Measurements from ENCODE around the gene APOBEC3C. TPM values are rescaled to one million over a fixed set of nuclear protein-coding genes. Genes with fewer than 3 reads are reported as not detected.

The APOBEC3C gene
- total RNA-seq, 2 experiments from 2014 or later, result 13.9 to 14.8 TPM

DNA sequence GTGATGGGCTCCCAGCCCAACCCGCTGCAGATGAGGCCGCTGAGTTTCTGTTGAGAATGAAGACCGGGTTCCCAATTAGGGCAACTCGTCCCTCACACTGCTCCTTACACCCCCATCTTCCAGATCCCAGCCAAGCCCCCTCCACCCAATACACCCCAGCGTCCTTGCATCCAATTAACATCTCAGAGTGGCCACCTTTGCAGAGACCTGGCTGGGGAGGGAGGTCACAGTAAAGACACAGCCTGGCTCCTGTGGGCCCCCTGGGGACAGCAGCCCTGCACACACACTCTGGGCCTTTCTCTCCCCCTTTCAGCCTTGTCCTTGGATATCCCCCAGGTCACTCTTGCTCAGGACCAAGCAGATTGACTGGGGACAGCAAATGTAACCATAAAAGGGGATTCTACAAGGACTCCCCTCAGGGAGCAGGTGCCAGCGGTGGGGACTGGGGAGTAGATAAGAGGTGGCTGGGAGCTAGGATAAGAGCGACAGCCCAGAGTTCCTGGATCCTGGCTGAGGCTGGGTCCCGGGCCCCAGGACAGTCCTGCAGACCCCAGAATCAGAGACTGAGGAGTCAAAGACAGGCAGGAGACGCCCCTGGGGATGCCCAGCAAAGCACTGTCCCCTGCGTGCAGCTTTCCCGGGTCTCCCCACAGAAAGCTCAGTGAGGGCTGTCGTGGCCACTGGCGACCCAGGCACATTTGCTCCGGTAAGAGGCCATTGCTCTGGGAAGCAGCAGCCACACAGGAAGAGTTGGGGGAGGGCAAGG, 48.3 kb upstream of the APOBEC3C start:
- H3K27ac Mint-ChIP-seq, result no peak overlapping the region
- ChIA-PET POLR2A (no interaction called here), CTCF (no interaction called here)
- ATAC-seq (ENCODE audit: poor library complexity) (no peak), DNase-seq (no peak)
- Histone ChIP-seq H3K27me3 (ENCODE audit: control insufficient read depth in 1 of 2, insufficient read depth in 2 of 2, low read length in 2 of 2) (no peaks in the 10 kb centered on the region), H3K9me3 (ENCODE audit: control insufficient read depth in 1 of 2, insufficient read depth in 1 of 2, low read length in 2 of 2) (no peaks in the 10 kb centered on the region), H3K27ac (ENCODE audit: low read depth in 1 of 2, low read length in 2 of 2) (no peak overlapping the region), H3K4me3 (ENCODE audit: low read length) (no peak overlapping the region), H3K4me1 (ENCODE audit: insufficient read depth, low read length) (peaks cover 31% of the 10 kb centered on the region), H3K36me3 (ENCODE audit: insufficient read depth, low read length) (no peaks in the 10 kb centered on the region)
- H3K4me3 Mint-ChIP-seq, result no peak overlapping the region
- intact Hi-C loops (cut with DNase I, micrococcal nuclease), result no loop called here
- no peaks in the 10 kb centered on the region for H3K4me1 Mint-ChIP-seq (ENCODE audit: low read depth)
- H3K9me3 Mint-ChIP-seq, result no peaks in the 10 kb centered on the region
- TF ChIP-seq, protein P1, sequence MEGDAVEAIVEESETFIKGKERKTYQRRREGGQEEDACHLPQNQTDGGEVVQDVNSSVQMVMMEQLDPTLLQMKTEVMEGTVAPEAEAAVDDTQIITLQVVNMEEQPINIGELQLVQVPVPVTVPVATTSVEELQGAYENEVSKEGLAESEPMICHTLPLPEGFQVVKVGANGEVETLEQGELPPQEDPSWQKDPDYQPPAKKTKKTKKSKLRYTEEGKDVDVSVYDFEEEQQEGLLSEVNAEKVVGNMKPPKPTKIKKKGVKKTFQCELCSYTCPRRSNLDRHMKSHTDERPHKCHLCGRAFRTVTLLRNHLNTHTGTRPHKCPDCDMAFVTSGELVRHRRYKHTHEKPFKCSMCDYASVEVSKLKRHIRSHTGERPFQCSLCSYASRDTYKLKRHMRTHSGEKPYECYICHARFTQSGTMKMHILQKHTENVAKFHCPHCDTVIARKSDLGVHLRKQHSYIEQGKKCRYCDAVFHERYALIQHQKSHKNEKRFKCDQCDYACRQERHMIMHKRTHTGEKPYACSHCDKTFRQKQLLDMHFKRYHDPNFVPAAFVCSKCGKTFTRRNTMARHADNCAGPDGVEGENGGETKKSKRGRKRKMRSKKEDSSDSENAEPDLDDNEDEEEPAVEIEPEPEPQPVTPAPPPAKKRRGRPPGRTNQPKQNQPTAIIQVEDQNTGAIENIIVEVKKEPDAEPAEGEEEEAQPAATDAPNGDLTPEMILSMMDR (IDR thresholded peaks at IDR 0.05), result no peak
- H3K36me3 Mint-ChIP-seq (ENCODE audit: low read depth), result no peaks in the 10 kb centered on the region
- H3K27me3 Mint-ChIP-seq, result peaks cover 10% of the 10 kb centered on the region

DNA sequence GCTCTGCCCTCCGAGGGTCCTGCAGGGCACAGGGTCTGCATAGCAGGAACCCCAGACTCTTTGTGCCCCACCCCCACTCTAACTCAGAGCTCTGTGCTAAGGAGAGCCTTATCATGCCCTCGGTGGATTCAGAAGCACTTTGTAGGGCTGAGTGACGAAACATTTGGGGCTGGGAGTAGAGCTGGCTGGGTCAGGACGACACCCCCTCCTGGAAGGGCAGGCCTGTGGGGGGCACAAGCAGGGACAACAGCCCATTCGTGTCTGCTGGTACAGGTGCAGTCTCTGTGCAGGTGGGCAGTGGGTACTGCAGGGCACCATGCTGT, 47.7 kb upstream of the APOBEC3C start:
- TF ChIP-seq, protein P1 (IDR thresholded peaks at IDR 0.05), result no peak

GRCh38 chr22:38966942-38967341, 47.1 kb upstream of the APOBEC3C start:
- Histone ChIP-seq H3K27me3 (ENCODE audit: control insufficient read depth in 1 of 2, insufficient read depth in 2 of 2, low read length in 2 of 2) (no peaks in the 10 kb centered on the region), H3K36me3 (ENCODE audit: insufficient read depth, low read length) (no peaks in the 10 kb centered on the region), H3K27ac (ENCODE audit: low read depth in 1 of 2, low read length in 2 of 2) (no peak overlapping the region), H3K4me3 (ENCODE audit: low read length) (no peak overlapping the region), H3K4me1 (ENCODE audit: insufficient read depth, low read length) (peaks cover 31% of the 10 kb centered on the region), H3K9me3 (ENCODE audit: control insufficient read depth in 1 of 2, insufficient read depth in 1 of 2, low read length in 2 of 2) (no peaks in the 10 kb centered on the region)
- Mint-ChIP-seq H3K27me3 (peaks cover 17% of the 10 kb centered on the region), H3K9me3 (no peaks in the 10 kb centered on the region), H3K4me1 (ENCODE audit: low read depth) (no peaks in the 10 kb centered on the region), H3K4me3 (no peak overlapping the region), H3K36me3 (ENCODE audit: low read depth) (no peaks in the 10 kb centered on the region), H3K27ac (no peak overlapping the region)
- ATAC-seq (ENCODE audit: poor library complexity) (no peak), DNase-seq (no peak)
- CTCF ChIA-PET, result no interaction called here
- TF ChIP-seq, protein P1 (IDR thresholded peaks at IDR 0.05), result no peak
- intact Hi-C loops (cut with DNase I, micrococcal nuclease), result no loop called here
- POLR2A ChIA-PET, result no interaction called here

More for the DNA sequence above, 47.7 kb upstream of the APOBEC3C start:
- no peak overlapping the region for H3K27ac Mint-ChIP-seq
- no peaks in the 10 kb centered on the region for H3K36me3 Mint-ChIP-seq (ENCODE audit: low read depth)
- no peak overlapping the region for H3K27ac ChIP-seq (ENCODE audit: low read depth in 1 of 2, low read length in 2 of 2)
- ChIA-PET POLR2A (no interaction called here), CTCF (no interaction called here)
- H3K27me3 Mint-ChIP-seq, result peaks cover 12% of the 10 kb centered on the region
- peaks cover 31% of the 10 kb centered on the region for H3K4me1 ChIP-seq (ENCODE audit: insufficient read depth, low read length)
- intact Hi-C loops (cut with DNase I, micrococcal nuclease), result no loop called here
- no peaks in the 10 kb centered on the region for H3K36me3 ChIP-seq (ENCODE audit: insufficient read depth, low read length)
- no peak overlapping the region for H3K4me3 Mint-ChIP-seq
- H3K4me3 ChIP-seq (ENCODE audit: low read length), result no peak overlapping the region
- DNase-seq, result no peak
- H3K9me3 ChIP-seq (ENCODE audit: control insufficient read depth in 1 of 2, insufficient read depth in 1 of 2, low read length in 2 of 2), result no peaks in the 10 kb centered on the region
- no peaks in the 10 kb centered on the region for H3K4me1 Mint-ChIP-seq (ENCODE audit: low read depth)
- no peaks in the 10 kb centered on the region for H3K9me3 Mint-ChIP-seq
- ATAC-seq (ENCODE audit: poor library complexity), result no peak
- H3K27me3 ChIP-seq (ENCODE audit: control insufficient read depth in 1 of 2, insufficient read depth in 2 of 2, low read length in 2 of 2), result no peaks in the 10 kb centered on the region
